Omental fat pad (tissue), 4 donors: ENCODE results near the gene IL6R. TPM values are rescaled to one million over a fixed set of nuclear protein-coding genes. Genes with fewer than 3 reads are reported as not detected.

Experiments used
- ATAC-seq: fragments of 150-250 bp; one replicate; pipeline ENCODE4 v1.9.1; 2016; ENCODE audit warnings: mild to moderate bottlenecking, moderate library complexity; ENCODE audit not compliant: low FRiP score
- DNase-seq: peaks from one replicate; pipeline ENCODE4 v3.0.0-alpha.2; 2019; ENCODE audit warnings: low spot score
- CTCF ChIP-seq, 3 donors: fragments of 450-650 bp; IDR thresholded peaks; one replicate each; pipeline ENCODE4 v1.5.1; 2016 to 2017; ENCODE audit warnings: antibody characterized with exemption in 3 of 3, mild to moderate bottlenecking in 3 of 3, moderate library complexity in 2 of 3
- total RNA-seq, 4 donors: library from RNA; depleted of rRNA; stranded (reverse); fragments of >200 nt; gene quantifications; one replicate each; pipeline ENCODE4 v1.1.0, GENCODE V29; 2016

IL6R gene
- total RNA-seq, 4 donors from 2014 or later: 41.1 to 98.1 (median 62.5) TPM

GRCh38 chr1:154471304-154471703, 66.2 kb downstream of the IL6R start:
- no peak for TF ChIP-seq CTCF (IDR thresholded peaks at IDR 0.05)
- no peak for ATAC-seq
- peak; percentile 5 for DNase-seq

DNA sequence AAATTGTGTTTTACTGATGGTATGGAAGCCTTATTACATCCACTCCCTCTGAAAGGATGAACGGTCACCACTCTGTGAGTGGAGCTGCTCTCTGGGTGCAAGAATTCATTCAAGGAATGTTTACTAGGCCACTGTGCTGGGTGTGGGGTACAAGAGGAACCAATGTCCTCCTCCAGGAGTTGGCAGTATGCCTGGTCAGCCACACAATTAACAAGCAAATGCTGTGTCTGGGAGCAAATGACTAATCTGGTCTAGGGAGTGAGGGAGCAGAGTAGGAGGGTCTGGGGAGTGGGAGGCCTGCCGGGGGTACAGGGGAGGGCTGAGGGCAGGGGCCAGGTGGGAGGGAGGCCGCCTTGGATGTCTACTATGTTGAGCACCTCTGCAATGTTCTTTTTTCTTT, 69.7 kb downstream of the IL6R start:
- ATAC-seq: no peak
- no peak for TF ChIP-seq CTCF (IDR thresholded peaks at IDR 0.05)
- peak; percentile 27 for DNase-seq

GRCh38 chr1:154476791-154477190, 71.6 kb downstream of the IL6R start:
- ATAC-seq (no peak), DNase-seq (peak; percentile 12)
- TF ChIP-seq CTCF (IDR thresholded peaks at IDR 0.05): no peak

- ATAC-seq: no peak
- DNase-seq: peak; percentile 16
- no peak for TF ChIP-seq CTCF (IDR thresholded peaks at IDR 0.05)
These were observed 72.9 kb downstream of the IL6R start for GRCh38 chr1:154478013-154478412.

GRCh38 chr1:154478639-154479038, 73.5 kb downstream of the IL6R start:
- TF ChIP-seq CTCF (IDR thresholded peaks at IDR 0.05): no peak
- DNase-seq (no peak), ATAC-seq (no peak)

DNA sequence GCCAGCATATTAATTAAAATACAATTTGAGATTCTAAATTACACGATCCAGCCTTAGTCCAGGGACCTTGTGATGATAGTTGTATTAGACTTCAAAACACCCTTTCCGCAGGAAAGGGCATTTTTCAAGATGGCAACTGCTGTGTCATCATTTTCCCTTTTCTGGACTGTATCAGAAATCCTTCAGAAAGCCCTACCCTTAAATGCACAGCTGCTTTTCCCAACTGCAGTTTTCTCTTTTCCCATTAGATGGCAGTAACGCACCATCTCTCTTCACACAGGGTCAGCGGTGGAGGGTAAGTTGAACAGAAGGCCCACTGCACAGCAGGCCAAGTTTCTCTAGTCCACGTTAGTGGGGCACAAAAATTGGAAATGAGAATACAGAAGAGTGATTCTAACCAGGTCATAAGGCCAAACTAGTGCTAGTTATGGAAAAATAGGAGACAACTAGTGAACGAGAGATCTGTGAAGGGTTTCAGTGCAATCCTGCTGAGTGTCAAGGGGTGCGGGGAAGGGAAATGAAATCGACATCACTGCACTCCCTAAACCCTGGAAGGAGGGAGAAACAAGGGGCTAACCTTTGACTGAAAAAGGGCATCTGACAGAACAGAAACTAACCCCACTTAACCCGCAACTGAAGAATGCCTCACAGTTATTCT, 74.8 kb downstream of the IL6R start:
- peak in 2 of 3 donors; percentile 69 to 85 for TF ChIP-seq CTCF (IDR thresholded peaks at IDR 0.05)
- DNase-seq: no peak
- ATAC-seq: peak; percentile 85

GRCh38 chr1:154481053-154481452, 75.9 kb downstream of the IL6R start:
- no peak for ATAC-seq
- no peak for DNase-seq
- no peak for TF ChIP-seq CTCF (IDR thresholded peaks at IDR 0.05)
